Head of caudate nucleus (tissue), 42 donors: ENCODE data around the gene NUS1.
"Not testable (repeated sequence)": the region's sequence is repeated elsewhere in the genome, so short reads cannot be mapped to it uniquely, and the experiment has no call there.

Experiments used
- DNase-seq, 42 donors: peaks; one replicate each; pipeline versions ENCODE4 v3.0.0 to v3.0.0-alpha.2; 2020 to 2021; ENCODE audit warnings: mixed read lengths in 7 of 42
- intact Hi-C: fragments of 100-400 bp; cut with DNase I; formaldehyde crosslinking; loops from one replicate; pipeline ENCODE4 v1.15.0; 2022

Gene NUS1

DNA sequence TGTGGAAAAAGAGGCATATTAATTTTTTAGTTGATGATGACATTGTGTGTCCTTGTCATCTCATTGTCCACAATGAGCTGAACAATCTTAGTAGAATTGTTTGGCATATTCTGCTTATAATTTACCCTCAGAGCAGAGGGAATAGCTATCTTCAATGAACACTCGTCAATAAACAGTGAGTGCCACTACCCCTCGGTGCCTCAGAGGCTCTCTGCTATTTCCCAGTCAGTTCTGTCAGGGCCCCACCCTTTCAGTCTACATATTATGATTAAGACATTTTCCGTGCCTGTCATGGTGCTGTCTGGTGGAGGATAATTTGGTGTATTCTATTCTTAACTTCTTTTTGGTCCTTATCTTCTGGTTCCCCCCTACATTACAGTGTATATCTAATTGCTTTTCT, 31.2 kb downstream of the NUS1 start:
- intact Hi-C loops: no loop called here
- no peak for DNase-seq

GRCh38 chr6:117706936-117707509, 31.8 kb downstream of the NUS1 start:
- intact Hi-C loops, DNase-seq: not testable (repeated sequence)

GRCh38 chr6:117711369-117711768, 36.1 kb downstream of the NUS1 start:
- intact Hi-C loops: no loop called here
- DNase-seq: no peak

DNA sequence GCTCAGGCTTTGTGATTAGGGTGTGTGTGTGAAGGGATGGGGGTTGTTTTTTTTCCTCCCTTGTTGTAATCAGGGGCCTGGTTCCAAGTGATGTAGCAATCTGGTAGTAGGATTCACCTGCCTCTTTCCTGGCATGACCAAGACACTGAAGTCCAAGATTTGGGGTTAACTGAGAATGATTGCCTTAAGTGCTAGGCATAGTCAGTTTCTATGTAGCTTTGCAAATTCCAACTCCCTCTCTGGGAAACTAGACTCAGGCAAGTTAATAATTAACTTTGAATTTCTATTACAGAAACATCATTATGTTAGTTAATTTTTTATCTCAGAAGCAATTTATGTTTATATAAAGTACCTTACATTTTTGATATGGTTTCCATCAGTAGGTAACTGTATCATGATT, 43.6 kb downstream of the NUS1 start:
- intact Hi-C loops: no loop called here
- DNase-seq: no peak

DNA sequence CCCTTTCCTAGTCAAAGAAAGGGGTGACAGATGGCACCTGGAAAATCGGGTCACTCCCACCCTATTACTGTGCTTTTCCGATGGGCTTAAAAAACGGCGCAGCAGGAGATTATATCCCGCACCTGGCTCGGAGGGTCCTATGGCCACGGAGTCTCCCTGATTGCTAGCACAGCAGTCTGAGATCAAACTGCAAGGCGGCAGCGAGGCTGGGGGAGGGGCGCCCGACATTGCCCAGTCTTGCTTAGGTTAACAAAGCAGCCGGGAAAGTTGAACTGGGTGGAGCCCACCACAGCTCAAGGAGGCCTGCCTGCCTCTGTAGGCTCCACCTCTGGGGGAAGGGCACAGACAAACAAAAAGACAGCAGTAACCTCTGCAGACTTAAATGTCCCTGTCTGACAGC, 46.3 kb downstream of the NUS1 start:
- intact Hi-C loops, DNase-seq: not testable (repeated sequence)

DNA sequence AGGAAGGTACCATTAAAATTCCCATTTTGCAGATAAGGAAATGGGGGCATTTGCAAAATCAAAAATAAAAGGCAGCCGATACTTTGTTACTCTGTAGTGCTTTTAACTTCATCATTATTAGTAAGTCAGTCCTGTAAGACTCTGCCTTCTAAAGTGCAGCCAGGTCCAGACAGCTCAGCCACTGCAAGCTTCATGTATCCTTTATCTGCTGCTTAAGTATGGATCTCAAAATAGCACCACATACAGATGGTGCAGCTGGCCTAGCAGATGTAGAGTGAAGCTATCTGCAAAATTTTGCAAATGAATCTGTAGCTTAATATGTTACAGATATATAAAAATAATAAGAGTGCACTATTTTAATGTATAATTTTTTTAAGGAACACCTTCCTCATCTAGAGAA, 53.4 kb downstream of the NUS1 start:
- intact Hi-C loops: no loop called here
- DNase-seq: no peak

DNA sequence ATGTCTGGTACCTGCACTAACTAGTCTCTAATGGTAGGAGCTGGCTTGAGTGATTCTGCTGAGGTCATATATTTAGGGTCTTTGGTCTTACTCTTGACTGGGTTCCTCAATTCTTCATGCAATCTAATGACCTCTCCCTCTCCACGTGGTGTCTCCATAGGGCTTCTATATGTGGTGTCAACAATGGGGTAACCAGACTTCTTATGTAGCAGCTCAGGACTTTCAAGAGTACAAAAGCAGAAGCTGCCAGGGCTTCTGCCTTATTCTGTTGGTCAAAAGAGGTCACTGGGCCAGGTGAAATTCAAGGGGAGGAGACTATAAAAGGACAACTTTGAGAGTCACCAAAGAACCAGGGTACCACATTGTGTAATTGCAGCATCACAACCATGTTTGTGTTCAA, 54.3 kb downstream of the NUS1 start:
- intact Hi-C loops: no loop called here
- DNase-seq: no peak

GRCh38 chr6:117733341-117733740, 58.1 kb downstream of the NUS1 start:
- intact Hi-C loops: no loop called here

DNA sequence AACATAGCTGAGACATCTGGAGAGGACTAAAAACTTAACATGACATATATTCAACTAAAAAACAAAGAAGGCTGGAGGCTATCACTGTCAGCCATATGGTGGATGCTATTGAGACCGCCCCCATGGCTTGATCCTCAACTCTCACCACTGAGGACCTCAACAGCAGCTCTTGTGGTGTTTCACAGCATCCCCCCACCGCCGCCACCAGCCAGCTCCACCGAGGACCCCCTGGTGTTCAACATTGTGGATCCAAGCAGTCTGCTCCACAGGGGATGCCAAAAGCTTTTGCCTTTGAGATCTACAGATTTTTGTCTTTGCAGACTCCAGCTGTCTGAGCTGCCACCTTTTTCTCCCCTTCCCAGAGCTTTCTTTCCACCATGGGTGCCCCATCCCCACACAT, 64.6 kb downstream of the NUS1 start:
- intact Hi-C loops: no loop called here
- no peak for DNase-seq

More at GRCh38 chr6:117733341-117733740, 58.1 kb downstream of the NUS1 start:
- no peak for DNase-seq

DNA sequence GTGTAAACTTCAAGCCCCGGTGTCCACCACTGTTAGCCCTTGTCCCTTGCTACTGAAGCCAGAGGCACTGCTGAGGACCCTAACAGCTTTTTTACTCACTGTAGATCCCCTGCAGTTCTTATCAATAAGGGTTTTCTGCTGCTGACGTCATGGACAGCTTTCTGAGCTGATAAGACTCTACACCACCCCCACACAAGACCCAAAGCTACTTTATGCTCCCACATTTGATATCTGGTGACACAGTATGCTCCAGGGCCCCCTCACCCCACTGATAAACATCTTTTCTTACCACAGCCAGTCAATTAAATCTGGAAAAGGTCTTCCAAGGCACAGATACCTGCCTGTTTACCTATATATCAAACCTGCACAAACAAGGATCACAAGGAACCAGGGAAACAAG, 65.3 kb downstream of the NUS1 start:
- no peak for DNase-seq
- intact Hi-C loops: no loop called here

- DNase-seq, intact Hi-C loops: not testable (repeated sequence)
These were observed 75.4 kb downstream of the NUS1 start for GRCh38 chr6:117750675-117751074.
